Measurements from ENCODE around the gene SYS1.

GRCh38 chr20:45409521-45410272 is 46.7 kb downstream of the SYS1 start:
- TF ChIP-seq CTCF (IDR thresholded peaks at IDR 0.05; ENCODE audit: low read depth, low read length, poor library complexity, severe bottlenecking) (no peak), EZH2phosphoT487 (IDR thresholded peaks at IDR 0.05; ENCODE audit: borderline replicate concordance, low read length) (no peak)
